ENCODE results near the gene BRAT1. TPM values are rescaled to one million over a fixed set of nuclear protein-coding genes. Genes with fewer than 3 reads are reported as not detected.
A peak's percentile ranks its signal among the peaks of the same experiment; 100 is the strongest.
"Not testable (repeated sequence)": the region's sequence is repeated elsewhere in the genome, so short reads cannot be mapped to it uniquely, and the experiment has no call there.

BRAT1 gene
- polyA plus RNA-seq, 1 donor from 2014 or later = 39.4 TPM

DNA sequence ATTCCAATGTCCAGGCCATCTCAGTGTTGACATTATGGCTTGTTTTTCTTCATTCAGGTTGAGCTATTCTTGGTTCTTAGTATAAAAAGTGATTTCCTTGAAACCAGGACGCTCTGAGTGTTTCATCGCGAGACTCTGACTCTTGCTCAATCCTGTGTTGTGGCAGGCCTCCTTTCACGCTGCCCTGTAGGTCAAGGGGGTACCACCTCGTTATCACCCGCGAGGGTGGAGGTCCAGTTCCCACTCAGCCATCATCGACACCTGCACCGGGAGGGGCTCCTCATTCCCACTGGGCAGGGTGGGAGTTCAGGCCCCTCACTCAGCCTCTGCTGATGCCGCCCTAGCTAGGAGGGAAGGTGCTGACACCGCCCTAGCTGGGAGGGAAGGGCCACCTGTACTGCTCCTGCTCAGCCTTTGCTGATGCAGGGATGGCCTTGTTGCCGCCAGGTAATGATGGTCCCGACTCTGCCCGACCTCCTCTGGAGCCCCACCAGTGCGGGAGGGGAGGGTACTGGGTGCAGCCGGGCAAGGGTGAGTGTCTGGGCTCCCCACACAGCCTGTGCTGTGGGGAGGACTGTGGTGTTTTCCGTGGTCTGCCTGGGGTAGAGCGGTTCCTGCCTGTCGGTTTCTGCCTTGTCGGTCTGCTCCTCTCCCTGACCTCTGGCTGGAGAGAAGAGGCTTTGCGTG, 19.9 kb upstream of the BRAT1 start:
- Mint-ChIP-seq H3K4me1 (no peaks in the 10 kb centered on the region), H3K36me3 (peaks cover 11% of the 10 kb centered on the region), H3K4me3 (no peak overlapping the region), H3K27me3 (no peaks in the 10 kb centered on the region), H3K27ac (no peak overlapping the region), H3K9me3 (no peaks in the 10 kb centered on the region)

DNA sequence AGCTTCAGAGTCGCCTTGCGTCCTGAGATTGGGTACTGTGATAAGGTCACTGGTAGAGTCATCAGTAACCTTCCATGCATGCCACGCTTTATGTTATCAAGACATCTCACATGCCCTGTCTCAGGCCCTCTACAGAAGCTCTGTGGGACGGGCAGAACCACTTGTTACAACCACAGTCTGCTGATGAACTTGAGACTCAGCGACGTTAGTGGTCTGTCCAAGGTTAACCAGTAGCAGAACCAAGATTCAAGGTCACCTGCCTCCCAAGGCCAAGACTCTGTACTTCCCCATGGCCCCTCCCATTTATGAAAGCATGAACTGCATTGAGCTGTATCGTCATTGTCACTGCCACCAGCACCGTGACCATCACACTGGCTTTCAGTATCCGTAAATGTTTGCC, 18.4 kb upstream of the BRAT1 start:
- no peaks in the 10 kb centered on the region for H3K4me1 Mint-ChIP-seq
- H3K27me3 Mint-ChIP-seq = no peaks in the 10 kb centered on the region
- peak overlapping the region in 1 of 3 donors; percentile 65 for H3K27ac Mint-ChIP-seq
- peaks cover 13% of the 10 kb centered on the region for H3K36me3 Mint-ChIP-seq
- H3K4me3 Mint-ChIP-seq = no peak overlapping the region
- no peaks in the 10 kb centered on the region for H3K9me3 Mint-ChIP-seq

DNA sequence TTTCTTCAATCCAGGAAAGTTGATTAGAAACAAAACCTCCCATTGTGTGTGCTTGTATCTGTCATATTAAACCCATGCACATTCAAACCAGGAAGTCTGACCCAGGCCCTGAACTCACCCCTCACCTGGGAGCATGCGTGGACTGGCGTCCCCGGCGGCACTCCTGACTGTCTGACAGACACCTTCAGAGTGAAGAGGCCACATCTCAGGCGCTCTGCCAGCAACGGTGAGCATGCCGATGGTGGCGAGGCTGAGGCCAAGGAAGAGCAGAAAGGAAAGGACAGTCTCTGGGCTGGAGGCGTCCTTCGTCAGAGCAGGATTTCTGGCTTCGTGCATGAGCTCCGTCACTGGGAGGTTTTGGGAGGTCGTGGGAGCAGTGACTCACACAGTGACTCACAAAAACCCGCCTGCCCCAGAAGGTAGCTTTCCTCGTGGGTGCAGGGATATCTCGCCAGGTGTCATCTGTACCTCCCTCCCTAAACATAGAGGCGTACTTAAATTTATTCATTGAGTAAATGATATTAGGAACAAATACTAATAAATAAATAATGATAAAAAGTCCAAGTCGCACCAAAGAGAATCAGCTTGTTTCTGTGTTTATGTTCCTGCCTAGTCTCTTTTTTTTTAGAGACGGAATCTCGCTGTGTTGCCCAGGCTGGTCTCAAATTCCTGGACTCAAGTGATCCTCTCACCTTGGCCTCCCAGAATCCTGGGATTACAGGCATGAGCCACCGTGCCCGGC, 16.9 kb upstream of the BRAT1 start:
- Mint-ChIP-seq H3K9me3 (no peaks in the 10 kb centered on the region), H3K4me3 (no peak overlapping the region), H3K4me1 (peaks cover 0 to 6% (median 5%) of the 10 kb centered on the region in 3 donors), H3K27me3 (no peaks in the 10 kb centered on the region), H3K36me3 (peaks cover 13% of the 10 kb centered on the region), H3K27ac (no peak overlapping the region)

DNA sequence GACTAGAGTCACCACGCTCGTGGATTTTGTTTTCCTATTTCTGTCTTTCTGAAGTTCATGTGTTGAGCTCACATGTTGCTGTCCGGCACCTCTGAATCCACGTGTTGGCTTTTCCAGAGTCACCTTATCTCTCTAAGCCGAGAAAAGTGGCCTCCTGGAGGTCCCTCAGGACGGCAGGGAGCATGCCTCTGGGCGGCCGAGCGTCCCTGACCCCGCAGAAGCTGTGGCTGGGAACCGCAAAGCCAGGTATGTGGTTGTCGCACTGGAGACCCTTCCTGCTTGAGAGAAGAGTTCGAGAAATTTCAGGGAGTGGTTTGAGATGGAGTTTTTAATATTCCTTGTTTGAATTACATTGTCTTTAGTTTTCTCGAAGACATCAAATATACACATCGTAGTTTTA, 16.1 kb upstream of the BRAT1 start:
- Mint-ChIP-seq H3K27ac (no peak overlapping the region), H3K9me3 (no peaks in the 10 kb centered on the region), H3K27me3 (no peaks in the 10 kb centered on the region), H3K4me3 (no peak overlapping the region), H3K4me1 (peaks cover 8 to 13% (median 12%) of the 10 kb centered on the region in 3 donors), H3K36me3 (peaks cover 13% of the 10 kb centered on the region)

DNA sequence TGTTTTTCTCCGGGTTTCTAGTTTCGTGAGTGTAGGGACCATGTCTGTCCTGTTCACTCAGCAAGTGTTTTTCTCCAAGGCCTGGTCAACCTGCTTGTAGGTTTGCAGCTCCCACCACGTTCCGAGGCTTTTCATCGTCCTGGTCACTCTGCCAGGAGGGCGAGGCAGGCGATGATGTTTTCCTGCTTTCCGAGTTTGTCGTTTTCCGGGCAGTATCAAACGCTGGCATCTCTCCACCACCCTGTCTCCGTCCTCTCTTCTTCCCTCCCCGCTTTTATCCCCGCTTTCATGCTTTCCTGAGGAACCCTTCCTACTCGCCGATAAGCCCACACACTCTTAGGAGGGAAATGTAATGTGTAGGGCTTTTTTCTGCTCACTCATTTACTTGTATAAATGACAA, 14.7 kb upstream of the BRAT1 start:
- Mint-ChIP-seq H3K9me3 (no peaks in the 10 kb centered on the region), H3K4me3 (no peak overlapping the region), H3K36me3 (peaks cover 10% of the 10 kb centered on the region), H3K27me3 (no peaks in the 10 kb centered on the region), H3K4me1 (peaks cover 8 to 13% (median 12%) of the 10 kb centered on the region in 3 donors), H3K27ac (no peak overlapping the region)

DNA sequence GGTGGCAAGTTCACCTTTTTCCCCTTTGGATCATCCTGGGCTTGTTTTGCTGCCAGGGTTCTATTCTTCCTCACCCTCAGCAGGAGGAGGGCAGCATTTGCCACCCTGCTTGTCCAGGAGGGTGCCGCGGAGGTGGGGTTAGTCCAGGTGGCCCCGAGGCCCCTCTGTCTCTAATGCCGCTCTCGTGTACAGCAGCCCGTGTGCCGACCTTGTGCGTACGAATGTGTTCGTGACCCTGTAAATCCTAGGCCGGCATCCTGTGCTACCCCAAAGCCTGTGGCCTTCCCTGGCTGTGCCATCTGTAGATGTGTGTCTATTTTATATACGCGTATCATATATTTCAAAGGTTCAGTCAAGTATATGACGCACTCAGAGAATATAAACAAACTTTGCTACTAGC, 14.1 kb upstream of the BRAT1 start:
- H3K36me3 Mint-ChIP-seq = peaks cover 7% of the 10 kb centered on the region
- no peak overlapping the region for H3K4me3 Mint-ChIP-seq
- no peaks in the 10 kb centered on the region for H3K9me3 Mint-ChIP-seq
- no peak overlapping the region for H3K27ac Mint-ChIP-seq
- no peaks in the 10 kb centered on the region for H3K27me3 Mint-ChIP-seq
- peaks cover 8 to 13% (median 12%) of the 10 kb centered on the region in 3 donors for H3K4me1 Mint-ChIP-seq

DNA sequence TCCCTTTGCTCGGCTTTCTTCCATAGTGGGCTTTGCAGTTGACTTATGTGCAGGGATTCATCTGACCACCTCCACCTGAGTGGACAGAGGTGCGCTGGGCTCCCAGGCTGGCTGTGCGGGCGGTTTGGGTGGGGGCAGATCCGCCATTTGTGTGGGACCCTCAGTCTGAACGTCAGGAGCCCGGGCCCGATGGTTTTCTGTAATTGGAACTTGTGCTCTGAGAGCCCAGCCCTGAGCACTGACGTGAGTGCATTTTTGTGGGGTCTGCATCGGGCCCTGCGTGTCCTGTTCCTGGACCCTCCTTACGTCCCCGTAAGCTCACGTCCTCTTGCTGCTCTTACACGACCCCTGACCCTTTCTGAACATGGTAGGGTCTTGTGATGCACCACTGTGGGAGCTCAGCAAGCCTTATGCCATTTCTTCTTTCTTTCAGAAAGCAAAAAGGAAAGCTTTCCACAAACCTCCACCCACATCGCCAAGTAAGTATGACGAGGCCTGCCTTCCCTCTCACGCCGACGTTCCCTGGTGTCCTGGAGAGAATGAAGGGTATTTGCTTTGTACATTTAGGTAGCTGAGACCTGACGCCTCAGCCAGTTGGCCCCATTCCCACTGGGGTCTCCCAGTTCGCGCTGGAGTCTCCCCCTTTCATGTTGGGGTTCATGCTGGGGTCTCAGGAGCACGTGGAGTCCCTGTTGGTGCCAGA, 13.3 kb upstream of the BRAT1 start:
- H3K27me3 Mint-ChIP-seq = no peaks in the 10 kb centered on the region
- no peaks in the 10 kb centered on the region for H3K9me3 Mint-ChIP-seq
- H3K27ac Mint-ChIP-seq = no peak overlapping the region

DNA sequence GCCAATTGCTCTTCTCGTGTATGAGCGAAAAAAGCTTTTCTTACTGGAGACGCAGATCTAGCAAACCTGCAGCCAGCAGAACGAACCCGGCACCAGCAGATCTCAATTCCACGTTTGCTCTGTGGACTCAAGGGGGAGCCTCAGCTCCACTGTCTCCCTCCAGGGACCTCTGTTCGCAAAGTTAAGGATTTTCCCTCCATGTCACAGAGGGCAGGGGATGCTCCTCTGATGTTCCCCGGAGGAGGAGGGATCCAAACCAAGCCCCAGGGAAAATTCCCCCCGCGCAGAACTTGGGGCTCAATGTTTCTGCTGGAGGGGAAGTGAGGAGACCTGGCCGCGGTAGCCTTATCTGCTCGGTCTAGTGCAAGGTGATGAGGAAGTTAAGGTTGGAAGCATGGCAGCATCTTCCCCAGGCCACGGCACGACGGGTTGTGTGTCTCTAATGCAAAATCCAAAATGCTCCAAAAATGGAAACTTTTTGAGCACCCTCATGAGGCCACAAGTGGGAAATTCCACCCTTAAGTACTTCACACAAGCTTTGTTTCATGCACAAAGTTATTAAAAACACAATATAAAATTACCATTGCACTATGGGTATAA, 12.5 kb upstream of the BRAT1 start:
- peak overlapping the region in 1 of 3 donors; percentile 53 for H3K27ac Mint-ChIP-seq
- H3K27me3 Mint-ChIP-seq = no peaks in the 10 kb centered on the region
- H3K4me1 Mint-ChIP-seq = peaks cover 8 to 13% (median 12%) of the 10 kb centered on the region in 3 donors
- peak overlapping the region in 3 of 4 donors; percentile 34 to 92 (median 57) for H3K4me3 Mint-ChIP-seq
- peaks cover 2% of the 10 kb centered on the region for H3K36me3 Mint-ChIP-seq
- H3K9me3 Mint-ChIP-seq = no peaks in the 10 kb centered on the region

More for the DNA sequence above, 13.3 kb upstream of the BRAT1 start:
- Mint-ChIP-seq H3K36me3 (peaks cover 2% of the 10 kb centered on the region), H3K4me1 (peaks cover 8 to 13% (median 12%) of the 10 kb centered on the region in 3 donors), H3K4me3 (peak overlapping the region in 1 of 4 donors; percentile 45)

DNA sequence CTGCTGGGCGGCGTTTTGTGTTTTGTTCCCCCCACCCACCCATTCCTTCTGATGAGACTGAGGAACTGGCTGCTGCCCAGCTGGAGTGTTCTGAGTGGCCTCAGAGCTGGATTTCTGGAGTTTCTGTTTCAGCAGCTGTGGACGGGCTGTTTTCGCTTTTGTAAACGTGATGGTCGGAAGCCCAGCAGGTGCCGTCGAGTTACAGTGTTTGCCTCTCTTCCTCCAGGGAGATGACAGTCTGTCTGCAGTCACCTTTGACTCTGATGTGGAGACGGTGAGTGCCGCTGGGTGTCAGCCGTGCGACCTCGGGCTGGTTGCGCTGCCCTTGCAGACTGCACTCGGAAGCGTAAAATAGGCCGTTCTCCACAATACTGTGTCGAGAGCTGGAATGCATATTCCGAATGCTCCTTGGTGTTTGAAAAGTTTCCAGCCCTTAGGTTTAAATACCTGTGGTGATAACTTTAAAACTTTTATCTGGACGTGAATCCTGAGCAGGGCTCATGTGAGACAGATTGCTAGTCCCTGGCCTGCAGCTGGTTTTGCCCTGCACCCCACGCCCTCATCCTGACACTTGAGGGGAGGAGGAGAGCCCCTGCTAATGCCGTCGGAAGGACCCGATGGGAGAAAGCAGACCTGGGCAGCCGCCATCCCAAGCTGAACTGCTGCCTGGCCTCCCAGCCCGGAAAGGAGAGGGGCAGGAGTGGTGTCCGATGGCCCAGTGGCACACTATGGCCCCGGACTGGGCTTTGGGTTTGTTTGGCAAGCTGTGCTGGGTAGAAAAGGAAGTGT, 11.8 kb upstream of the BRAT1 start:
- Mint-ChIP-seq H3K9me3 (no peaks in the 10 kb centered on the region), H3K4me1 (peaks cover 8 to 16% (median 12%) of the 10 kb centered on the region in 3 donors), H3K27me3 (no peaks in the 10 kb centered on the region), H3K27ac (no peak overlapping the region), H3K36me3 (peaks cover 2% of the 10 kb centered on the region), H3K4me3 (peak overlapping the region; percentile 45 to 92 (median 76))

DNA sequence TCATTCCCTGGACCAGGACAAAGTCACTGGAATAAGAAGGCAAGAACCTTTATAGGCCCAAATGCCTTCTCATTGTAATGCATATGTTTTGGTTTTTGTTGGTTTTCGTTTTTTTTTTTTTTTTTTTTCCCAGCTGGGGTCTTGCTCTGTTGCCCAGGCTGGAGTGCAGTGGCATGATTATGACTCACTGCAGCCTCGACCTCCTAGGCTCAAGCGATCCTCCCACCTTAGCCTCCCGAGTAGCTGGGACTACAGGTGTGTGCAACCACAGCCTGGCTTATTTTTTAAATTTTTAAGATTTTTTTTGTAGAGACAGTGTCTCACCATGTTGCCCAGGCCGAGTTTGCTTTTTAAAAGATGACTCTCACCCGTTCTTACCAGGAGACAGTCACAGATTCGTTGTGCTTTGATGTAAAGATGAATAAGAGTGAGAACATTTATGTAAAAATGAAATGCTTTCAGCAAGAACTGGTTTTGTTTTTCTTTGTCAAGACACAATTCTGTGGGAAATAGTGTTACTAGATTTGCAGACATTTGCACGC, 11.1 kb upstream of the BRAT1 start:
- Mint-ChIP-seq H3K27me3 (no peaks in the 10 kb centered on the region), H3K27ac (no peak overlapping the region), H3K36me3 (peaks cover 2% of the 10 kb centered on the region), H3K4me3 (peak overlapping the region; percentile 45 to 92 (median 76)), H3K4me1 (peaks cover 8 to 21% (median 16%) of the 10 kb centered on the region in 3 donors), H3K9me3 (no peaks in the 10 kb centered on the region)

DNA sequence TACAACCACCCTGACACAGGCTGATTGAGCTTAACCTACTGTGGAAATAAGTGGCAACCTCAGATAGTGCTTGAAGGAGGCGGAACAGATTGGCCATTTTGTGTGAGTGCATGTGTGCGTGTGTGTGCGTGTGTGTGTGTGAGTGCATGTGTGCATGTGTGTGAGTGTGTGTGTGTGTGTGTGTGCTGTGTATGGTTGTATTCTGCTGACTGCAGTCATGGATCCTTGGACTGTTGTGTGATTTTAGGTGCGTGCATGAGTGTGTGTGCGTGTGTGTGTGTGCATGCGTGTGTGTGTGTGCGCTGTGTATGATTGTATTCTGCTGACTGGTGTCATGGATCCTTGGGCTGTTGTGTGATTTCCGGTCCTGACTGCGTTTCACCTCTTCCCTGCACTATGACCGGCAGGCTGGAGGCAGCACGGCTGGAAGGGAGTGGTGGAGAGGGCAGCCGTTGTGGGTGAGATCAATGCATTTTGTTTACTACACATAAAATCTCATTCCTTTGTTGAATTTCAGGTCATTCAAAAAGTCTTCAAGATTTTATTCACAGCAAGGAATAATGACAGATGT, 9.7 kb upstream of the BRAT1 start:
- Mint-ChIP-seq H3K27ac (no peak overlapping the region), H3K4me1 (peaks cover 8 to 22% (median 16%) of the 10 kb centered on the region in 3 donors), H3K9me3 (no peaks in the 10 kb centered on the region), H3K36me3 (peaks cover under 1% of the 10 kb centered on the region), H3K27me3 (no peaks in the 10 kb centered on the region), H3K4me3 (peak overlapping the region in 1 of 4 donors; percentile 50)

DNA sequence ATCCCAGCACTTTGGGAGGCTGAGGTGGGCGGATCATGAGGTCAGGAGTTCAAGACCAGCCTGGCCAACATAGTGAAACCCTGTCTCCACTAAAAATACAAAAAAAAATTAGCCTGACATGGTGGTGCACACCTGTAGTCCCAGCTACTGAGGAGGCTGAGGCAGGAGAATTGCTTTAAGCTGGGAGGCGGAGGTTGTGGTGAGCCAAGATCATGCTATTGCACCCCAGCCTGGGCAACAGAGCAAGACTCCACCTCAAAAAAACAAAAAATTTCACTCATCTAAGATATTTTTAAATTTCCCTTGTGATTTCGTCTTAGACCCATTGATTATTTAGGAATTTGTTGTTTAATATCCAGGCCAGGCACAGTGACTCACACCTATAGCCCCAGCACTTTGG, 8.6 kb upstream of the BRAT1 start:
- H3K9me3 Mint-ChIP-seq, H3K36me3 Mint-ChIP-seq, H3K27ac Mint-ChIP-seq, H3K27me3 Mint-ChIP-seq: not testable (repeated sequence)
- Mint-ChIP-seq H3K4me3 (peak overlapping the region in 1 of 4 donors; percentile 50), H3K4me1 (peaks cover 8 to 24% (median 16%) of the 10 kb centered on the region in 3 donors)

DNA sequence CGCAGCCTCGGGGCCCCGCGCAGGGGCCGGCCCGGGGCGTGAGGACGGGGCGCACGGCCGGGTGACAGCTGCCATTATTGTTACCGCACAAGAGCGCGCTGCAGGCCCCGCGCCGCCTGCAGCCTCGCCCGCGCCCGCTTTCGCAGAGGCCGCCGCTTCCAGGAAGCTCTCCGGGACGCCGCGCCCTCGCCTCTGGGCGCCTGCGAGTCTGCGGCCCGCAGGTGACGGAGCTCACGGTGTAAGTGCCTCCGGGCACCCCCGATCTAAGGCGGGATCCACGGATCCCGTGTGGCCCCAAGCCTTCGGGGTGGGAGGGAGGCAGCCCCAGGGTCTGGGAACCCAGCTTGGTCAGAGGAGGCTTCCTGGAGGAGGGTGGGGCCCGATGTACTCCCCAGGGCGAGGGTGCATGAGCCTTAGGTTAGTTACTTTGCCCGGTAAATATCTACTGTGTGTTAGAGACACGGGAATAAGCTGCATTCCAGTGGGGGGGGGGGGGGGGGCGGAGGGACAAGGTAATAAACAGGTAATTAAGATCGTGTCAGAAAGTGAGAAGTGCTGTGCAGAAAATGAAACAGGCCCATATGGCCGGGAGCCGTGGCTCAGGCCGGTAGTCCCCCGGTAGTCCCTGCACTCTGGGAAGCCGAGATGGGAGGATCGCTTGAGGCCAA, 4.1 kb upstream of the BRAT1 start:
- Mint-ChIP-seq H3K9me3 (no peaks in the 10 kb centered on the region), H3K4me3 (peak overlapping the region; percentile 63 to 85 (median 74)), H3K36me3 (no peaks in the 10 kb centered on the region), H3K27ac (peak overlapping the region in 2 of 3 donors; percentile 10 to 56), H3K27me3 (no peaks in the 10 kb centered on the region), H3K4me1 (peaks cover 13 to 23% (median 14%) of the 10 kb centered on the region in 3 donors)

Measured in IgD-negative memory B cell (primary cell).